Sciatic nerve (tissue), 2 donors: ENCODE data around the gene BGN. TPM values are rescaled to one million over a fixed set of nuclear protein-coding genes. Genes with fewer than 3 reads are reported as not detected.

Source experiments
- ATAC-seq: fragments of 200-7000 bp; cut with Tn5 transposase; one replicate; pipeline ENCODE4 v1.9.1; 2020; ENCODE audit warnings: mild to moderate bottlenecking, moderate library complexity
- DNase-seq: peaks from one replicate; pipeline ENCODE4 v3.0.0-alpha.2; 2020; ENCODE audit warnings: low spot score
- intact Hi-C: fragments of 100-400 bp; cut with DNase I; formaldehyde crosslinking; loops from one replicate; pipeline ENCODE4 v1.14.2; 2022
- total RNA-seq: library from RNA; stranded (reverse); fragmentation: NEBNext Ultra II Directional; extraction: Animal tissue kit (Norgen Biotek cat#: 25700); gene quantifications from one replicate; pipeline ENCODE4 v1.2.1, GENCODE V29; 2021
- donor health status: DM: no; HTN: no; CAD: no.
- donor health status: DM: no; HTN: no; CAD: no.

Gene BGN
- total RNA-seq, 1 donor from 2014 or later: 115 TPM

- no peak for ATAC-seq
- intact Hi-C loops: no loop called here
- no peak for DNase-seq
Measured at GRCh38 chrX:153519569-153520286, 24.9 kb downstream of the BGN start.

- intact Hi-C loops: no loop called here
- ATAC-seq (no peak), DNase-seq (no peak)
Measured at GRCh38 chrX:153520287-153520917, 25.6 kb downstream of the BGN start.

GRCh38 chrX:153521034-153521433 lies 26.3 kb downstream of the BGN start:
- intact Hi-C loops: no loop called here
- ATAC-seq (no peak), DNase-seq (no peak)

GRCh38 chrX:153522259-153522658 lies 27.5 kb downstream of the BGN start:
- intact Hi-C loops: no loop called here
- DNase-seq (no peak), ATAC-seq (no peak)

GRCh38 chrX:153523269-153523668 lies 28.5 kb downstream of the BGN start:
- DNase-seq (no peak), ATAC-seq (no peak)
- intact Hi-C loops: no loop called here

GRCh38 chrX:153524234-153524633 lies 29.5 kb downstream of the BGN start:
- no peak for ATAC-seq

GRCh38 chrX:153525451-153525850 lies 30.7 kb downstream of the BGN start:
- DNase-seq: no peak
- ATAC-seq: no peak
- intact Hi-C loops: no loop called here

More at GRCh38 chrX:153524234-153524633, 29.5 kb downstream of the BGN start:
- no peak for DNase-seq
- intact Hi-C loops: no loop called here

- intact Hi-C loops: no loop called here
- no peak for DNase-seq
- ATAC-seq: no peak
Measured at GRCh38 chrX:153526042-153526441, 31.3 kb downstream of the BGN start.

GRCh38 chrX:153526801-153527200 lies 32.0 kb downstream of the BGN start:
- intact Hi-C loops: no loop called here
- no peak for ATAC-seq
- DNase-seq: no peak

- ATAC-seq (no peak), DNase-seq (no peak)
- intact Hi-C loops: no loop called here
Measured at GRCh38 chrX:153527208-153527607, 32.4 kb downstream of the BGN start.

GRCh38 chrX:153530411-153531129 lies 35.8 kb downstream of the BGN start:
- intact Hi-C loops: no loop called here
- ATAC-seq (no peak), DNase-seq (no peak)

GRCh38 chrX:153533091-153533490 lies 38.3 kb downstream of the BGN start:
- no peak for ATAC-seq
- no peak for DNase-seq
- intact Hi-C loops: no loop called here

- no peak for ATAC-seq
- no peak for DNase-seq
- intact Hi-C loops: loop anchor here (5.0 kb wide), 1 partner anchor 130 kb away; no protein-coding TSS in a partner anchor
Measured at GRCh38 chrX:153537080-153537479, 42.3 kb downstream of the BGN start.

GRCh38 chrX:153537526-153538295 lies 42.9 kb downstream of the BGN start:
- ATAC-seq: no peak
- intact Hi-C loops: loop anchor here (5.0 kb wide), 1 partner anchor 130 kb away; no protein-coding TSS in a partner anchor
- no peak for DNase-seq

GRCh38 chrX:153538424-153538823 lies 43.6 kb downstream of the BGN start:
- no peak for DNase-seq
- intact Hi-C loops: loop anchor here (5.0 kb wide), 1 partner anchor 129 kb away; no protein-coding TSS in a partner anchor
- no peak for ATAC-seq

- ATAC-seq: peak; percentile 80
- peak; percentile 81 for DNase-seq
- intact Hi-C loops: loop anchor here (5.0 kb wide), 1 partner anchor 128 kb away; no protein-coding TSS in a partner anchor
Measured at GRCh38 chrX:153539171-153539978, 44.6 kb downstream of the BGN start.

- no peak for ATAC-seq
- DNase-seq: no peak
- intact Hi-C loops: loop anchor here (5.0 kb wide), 1 partner anchor 127 kb away; no protein-coding TSS in a partner anchor
Measured at GRCh38 chrX:153539979-153540358, 45.2 kb downstream of the BGN start.

GRCh38 chrX:153544727-153545126 lies 49.9 kb downstream of the BGN start:
- DNase-seq (no peak), ATAC-seq (no peak)
- intact Hi-C loops: no loop called here
